MM.1S (cell line): ENCODE results near the gene BIRC6.

Source experiments
- DNase-seq: peaks from one replicate; pipeline ENCODE4 v3.0.0-alpha.2; 2015
- H2AFZ ChIP-seq: fragments of 300-600 bp; sonication (generic); 2 replicates; pipeline ENCODE4 v1.6.0; 2016; ENCODE audit warnings: antibody characterized with exemption, low read length
- H3F3A ChIP-seq: fragments of 300-600 bp; sonication (generic); 2 replicates; pipeline ENCODE4 v1.6.1; 2016; ENCODE audit warnings: mild to moderate bottlenecking, antibody characterized with exemption, low read length, moderate library complexity, mixed read lengths; ENCODE audit not compliant: insufficient read depth
- H3K27ac ChIP-seq: fragments of 300-600 bp; sonication (generic); 2 replicates; pipeline ENCODE4 v1.5.1; 2016; ENCODE audit warnings: mild to moderate bottlenecking, low read length
- H3K27me3 ChIP-seq: fragments of 300-600 bp; sonication (generic); replicated peaks from 2 replicates; pipeline ENCODE4 v1.6.0; 2016; ENCODE audit warnings: low read length; ENCODE audit not compliant: insufficient read depth
- H3K36me3 ChIP-seq: fragments of 300-600 bp; sonication (generic); replicated peaks from 2 replicates; pipeline ENCODE4 v1.6.1; 2016; ENCODE audit warnings: mild to moderate bottlenecking, low read length, mixed read lengths; ENCODE audit not compliant: insufficient read depth
- H3K4me1 ChIP-seq: fragments of 300-600 bp; sonication (generic); 2 replicates; pipeline ENCODE4 v1.6.1; 2016; ENCODE audit warnings: low read length, mixed read lengths
- H3K4me2 ChIP-seq: fragments of 300-600 bp; sonication (generic); 2 replicates; pipeline ENCODE4 v1.6.0; 2016; ENCODE audit warnings: low read depth, low read length
- H3K4me3 ChIP-seq: fragments of 300-600 bp; sonication (generic); 2 replicates; pipeline ENCODE4 v1.5.1; 2016; ENCODE audit warnings: low read length, mixed read lengths
- H3K79me2 ChIP-seq: fragments of 300-600 bp; sonication (generic); 2 replicates; pipeline ENCODE4 v1.6.1; 2016; ENCODE audit warnings: mixed run types, low read length, mixed read lengths
- H3K9ac ChIP-seq: fragments of 300-600 bp; sonication (generic); 2 replicates; pipeline ENCODE4 v1.6.1; 2016; ENCODE audit warnings: low read length, mixed read lengths
- H3K9me2 ChIP-seq: fragments of 300-600 bp; sonication (generic); replicated peaks from 2 replicates; pipeline ENCODE4 v1.6.1; 2016; ENCODE audit warnings: mild to moderate bottlenecking, low read length, mixed read lengths; ENCODE audit not compliant: insufficient read depth
- H3K9me3 ChIP-seq: fragments of 300-600 bp; sonication (generic); replicated peaks from 2 replicates; pipeline ENCODE4 v1.6.1; 2016; ENCODE audit warnings: mild to moderate bottlenecking, low read length, mixed read lengths; ENCODE audit not compliant: insufficient read depth
- H4K20me1 ChIP-seq: fragments of 300-600 bp; sonication (generic); 2 replicates; pipeline ENCODE4 v1.6.1; 2016; ENCODE audit warnings: mild to moderate bottlenecking, low read length, moderate library complexity, mixed read lengths; ENCODE audit not compliant: insufficient read depth
- EZH2 ChIP-seq: fragments of 300-600 bp; sonication (generic); optimal IDR thresholded peaks from 2 replicates; pipeline ENCODE3; 2017; ENCODE audit warnings: low read depth, mild to moderate bottlenecking, antibody characterized with exemption, low read length, mixed read lengths
- EZH2phosphoT487 ChIP-seq: fragments of 300-600 bp; sonication (generic); IDR thresholded peaks from 2 replicates; pipeline ENCODE4 v1.6.1; 2018; ENCODE audit warnings: antibody characterized with exemption, low read length
- TF ChIP-seq, protein P1 (sequence below): fragments of 300-600 bp; sonication (generic); IDR thresholded peaks from 2 replicates; pipeline ENCODE4 v1.5.1; 2016; ENCODE audit warnings: antibody characterized with exemption, low read length, mixed read lengths

Gene BIRC6

DNA sequence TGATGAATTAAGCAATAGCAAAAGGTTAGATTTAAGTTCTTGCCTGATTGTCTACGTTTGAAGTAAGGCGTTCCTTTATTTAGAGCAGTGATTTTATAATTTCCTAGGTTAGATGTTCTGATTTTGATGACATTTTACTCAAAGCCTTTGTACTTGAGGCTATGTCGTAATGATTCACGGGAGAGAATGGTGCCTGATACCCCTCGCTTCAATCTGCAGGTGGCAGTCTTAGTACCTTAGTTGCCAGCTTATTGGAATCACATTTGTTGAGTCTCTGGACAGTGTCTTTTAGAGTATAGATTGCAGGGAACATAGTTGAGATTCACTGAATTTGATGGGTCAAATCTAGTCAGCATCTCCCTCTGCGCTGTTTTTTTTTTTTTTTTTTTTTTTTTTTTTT is 89.5 kb downstream of the BIRC6 start:
- Histone ChIP-seq H3K27me3 (no peaks in the 10 kb centered on the region), H3K4me3 (no peak overlapping the region), H3K79me2 (no peaks in the 10 kb centered on the region), H4K20me1 (no peaks in the 10 kb centered on the region), H3K4me2 (no peak overlapping the region), H3K9me2 (no peaks in the 10 kb centered on the region), H3F3A (peaks cover 2% of the 10 kb centered on the region; the same call in 1 of the 2 replicates), H3K9me3 (no peaks in the 10 kb centered on the region), H3K4me1 (no peaks in the 10 kb centered on the region), H3K36me3 (peaks cover 23% of the 10 kb centered on the region), H3K27ac (no peak overlapping the region), H3K9ac (no peak overlapping the region), H2AFZ (no peak overlapping the region)
- DNase-seq: no peak
- TF ChIP-seq, protein P1, sequence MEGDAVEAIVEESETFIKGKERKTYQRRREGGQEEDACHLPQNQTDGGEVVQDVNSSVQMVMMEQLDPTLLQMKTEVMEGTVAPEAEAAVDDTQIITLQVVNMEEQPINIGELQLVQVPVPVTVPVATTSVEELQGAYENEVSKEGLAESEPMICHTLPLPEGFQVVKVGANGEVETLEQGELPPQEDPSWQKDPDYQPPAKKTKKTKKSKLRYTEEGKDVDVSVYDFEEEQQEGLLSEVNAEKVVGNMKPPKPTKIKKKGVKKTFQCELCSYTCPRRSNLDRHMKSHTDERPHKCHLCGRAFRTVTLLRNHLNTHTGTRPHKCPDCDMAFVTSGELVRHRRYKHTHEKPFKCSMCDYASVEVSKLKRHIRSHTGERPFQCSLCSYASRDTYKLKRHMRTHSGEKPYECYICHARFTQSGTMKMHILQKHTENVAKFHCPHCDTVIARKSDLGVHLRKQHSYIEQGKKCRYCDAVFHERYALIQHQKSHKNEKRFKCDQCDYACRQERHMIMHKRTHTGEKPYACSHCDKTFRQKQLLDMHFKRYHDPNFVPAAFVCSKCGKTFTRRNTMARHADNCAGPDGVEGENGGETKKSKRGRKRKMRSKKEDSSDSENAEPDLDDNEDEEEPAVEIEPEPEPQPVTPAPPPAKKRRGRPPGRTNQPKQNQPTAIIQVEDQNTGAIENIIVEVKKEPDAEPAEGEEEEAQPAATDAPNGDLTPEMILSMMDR: no peak
- TF ChIP-seq EZH2 (no peak), EZH2phosphoT487 (no peak)

DNA sequence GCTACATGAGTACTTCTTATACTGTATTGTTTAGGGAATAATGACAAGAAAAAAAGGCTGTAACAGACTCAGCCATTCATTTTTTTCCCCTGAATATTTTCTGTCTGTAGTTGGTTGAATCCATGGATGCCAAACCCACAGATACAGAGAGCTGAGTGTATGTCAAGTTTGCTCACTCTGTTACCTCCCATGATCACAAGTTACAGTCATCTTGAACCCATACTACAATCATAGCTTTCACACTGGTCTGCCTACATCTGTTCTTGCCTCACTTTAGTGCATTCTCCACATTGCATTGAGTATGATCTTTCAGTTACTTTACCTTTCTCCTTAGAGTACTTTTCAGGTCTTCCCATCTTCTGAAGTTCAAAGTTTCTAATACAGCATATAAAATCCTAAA is 94.0 kb downstream of the BIRC6 start:
- Histone ChIP-seq H3K79me2 (0 out of 2 replicates have a peak, but pooled peaks cover 3% of the 10 kb centered on the region), H3K4me1 (no peaks in the 10 kb centered on the region), H4K20me1 (no peaks in the 10 kb centered on the region), H3K4me2 (no peak overlapping the region), H2AFZ (no peak overlapping the region), H3K27ac (no peak overlapping the region), H3F3A (no peaks in the 10 kb centered on the region), H3K9me3 (no peaks in the 10 kb centered on the region), H3K27me3 (no peaks in the 10 kb centered on the region), H3K4me3 (no peak overlapping the region), H3K9me2 (no peaks in the 10 kb centered on the region), H3K36me3 (peaks cover 7% of the 10 kb centered on the region), H3K9ac (no peak overlapping the region)
- no peak for DNase-seq
- TF ChIP-seq, protein P1: no peak
- TF ChIP-seq EZH2 (no peak), EZH2phosphoT487 (no peak)

DNA sequence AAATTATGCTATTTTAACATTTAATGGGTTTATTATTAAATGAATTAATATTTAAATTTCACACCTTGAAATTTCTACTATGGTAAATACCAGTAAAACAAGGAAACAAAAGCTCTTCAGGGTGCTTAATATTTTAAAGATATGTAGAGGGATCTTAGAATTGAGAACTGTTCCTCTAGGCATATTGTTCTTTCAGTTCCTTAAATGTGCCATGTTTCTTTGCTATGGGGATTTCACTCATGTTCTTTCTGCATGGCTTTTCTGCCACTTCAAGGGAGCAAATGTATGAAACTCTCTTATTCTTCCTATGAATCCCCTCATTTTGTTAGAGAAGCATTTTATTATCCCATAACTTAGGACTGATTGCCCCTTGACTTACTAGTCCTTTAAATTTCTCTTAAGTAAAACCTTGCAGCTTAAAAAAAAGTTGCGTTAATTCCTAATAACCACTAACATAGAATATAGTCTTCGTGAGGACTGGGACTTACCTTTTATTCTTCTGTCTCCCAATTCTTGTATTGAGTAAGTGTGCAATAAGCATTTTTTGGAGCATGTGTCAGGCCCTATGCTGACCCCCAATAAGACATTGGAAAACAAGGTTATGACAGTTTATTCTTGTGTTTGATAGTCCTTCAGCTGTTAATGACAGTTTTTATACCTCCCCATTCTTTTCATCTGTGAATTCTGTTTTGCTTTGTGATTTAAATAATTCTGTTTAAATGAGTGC is 95.7 kb downstream of the BIRC6 start:
- Histone ChIP-seq H3F3A (no peaks in the 10 kb centered on the region), H3K9me3 (no peaks in the 10 kb centered on the region), H3K27me3 (no peaks in the 10 kb centered on the region), H3K79me2 (0 out of 2 replicates have a peak, but pooled peaks cover 3% of the 10 kb centered on the region), H3K36me3 (peaks cover 7% of the 10 kb centered on the region), H3K27ac (no peak overlapping the region), H3K4me2 (no peak overlapping the region), H3K9me2 (no peaks in the 10 kb centered on the region), H3K4me3 (no peak overlapping the region), H4K20me1 (no peaks in the 10 kb centered on the region), H3K4me1 (no peaks in the 10 kb centered on the region), H3K9ac (no peak overlapping the region), H2AFZ (no peak overlapping the region)
- TF ChIP-seq EZH2phosphoT487 (no peak), EZH2 (no peak)
- TF ChIP-seq, protein P1: no peak
- DNase-seq: no peak
